ENCODE results near the gene OTOP2. TPM values are rescaled to one million over a fixed set of nuclear protein-coding genes. Genes with fewer than 3 reads are reported as not detected.

The OTOP2 gene
- total RNA-seq, 1 experiment from 2014 or later, result not detected

DNA sequence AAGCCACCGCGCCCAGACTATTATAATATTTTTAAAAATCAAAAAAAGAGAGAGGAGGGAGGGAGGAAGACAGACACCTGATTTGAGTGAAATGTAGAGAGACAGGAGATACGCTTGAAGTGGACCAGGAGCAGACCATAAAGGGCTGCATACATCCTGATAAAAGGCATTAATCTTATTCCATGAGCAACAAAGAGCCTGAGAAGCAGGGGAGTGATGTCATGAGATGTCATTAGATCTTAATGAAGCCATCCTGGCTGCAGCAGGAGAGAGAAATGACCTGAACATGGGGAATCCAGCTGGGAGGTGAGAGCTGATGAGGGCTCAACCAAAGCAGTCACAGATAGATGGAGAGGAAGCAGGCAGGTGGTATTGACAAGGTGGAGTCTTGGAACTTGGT, 53.7 kb downstream of the OTOP2 start:
- no peaks in the 10 kb centered on the region for H3K36me3 ChIP-seq (ENCODE audit: insufficient read depth, low read length, poor library complexity, severe bottlenecking)
- H3K27me3 ChIP-seq (replicated peaks; ENCODE audit: insufficient read depth, low read depth, low read length, poor library complexity), result peaks cover 5% of the 10 kb centered on the region
- H3K9me3 ChIP-seq (ENCODE audit: low read depth, low read length, poor library complexity, severe bottlenecking), result no peaks in the 10 kb centered on the region
- ChIA-PET POLR2A (ENCODE audit: low non-redundant PET) (no interaction called here), CTCF (no interaction called here)
- no peak for DNase-seq (ENCODE audit: low spot score)
- no TSS peak for BruUV-seq (replicated peaks)
- intact Hi-C loops (cut with micrococcal nuclease; ENCODE audit: unreplicated experiment), result no loop called here
- H3K4me1 ChIP-seq (ENCODE audit: insufficient read depth, low read length, poor library complexity, severe bottlenecking), result peaks cover 12% of the 10 kb centered on the region
- H3K27ac ChIP-seq (ENCODE audit: low read depth, low read length, poor library complexity, severe bottlenecking), result no peak overlapping the region
- no peak overlapping the region for H3K4me3 ChIP-seq (ENCODE audit: low read depth, low read length, poor library complexity, severe bottlenecking)
- TF ChIP-seq EZH2 (IDR thresholded peaks at IDR 0.05; ENCODE audit: borderline replicate concordance, low read depth, low read length, poor library complexity, severe bottlenecking), result no peak
- TF ChIP-seq, protein P1, sequence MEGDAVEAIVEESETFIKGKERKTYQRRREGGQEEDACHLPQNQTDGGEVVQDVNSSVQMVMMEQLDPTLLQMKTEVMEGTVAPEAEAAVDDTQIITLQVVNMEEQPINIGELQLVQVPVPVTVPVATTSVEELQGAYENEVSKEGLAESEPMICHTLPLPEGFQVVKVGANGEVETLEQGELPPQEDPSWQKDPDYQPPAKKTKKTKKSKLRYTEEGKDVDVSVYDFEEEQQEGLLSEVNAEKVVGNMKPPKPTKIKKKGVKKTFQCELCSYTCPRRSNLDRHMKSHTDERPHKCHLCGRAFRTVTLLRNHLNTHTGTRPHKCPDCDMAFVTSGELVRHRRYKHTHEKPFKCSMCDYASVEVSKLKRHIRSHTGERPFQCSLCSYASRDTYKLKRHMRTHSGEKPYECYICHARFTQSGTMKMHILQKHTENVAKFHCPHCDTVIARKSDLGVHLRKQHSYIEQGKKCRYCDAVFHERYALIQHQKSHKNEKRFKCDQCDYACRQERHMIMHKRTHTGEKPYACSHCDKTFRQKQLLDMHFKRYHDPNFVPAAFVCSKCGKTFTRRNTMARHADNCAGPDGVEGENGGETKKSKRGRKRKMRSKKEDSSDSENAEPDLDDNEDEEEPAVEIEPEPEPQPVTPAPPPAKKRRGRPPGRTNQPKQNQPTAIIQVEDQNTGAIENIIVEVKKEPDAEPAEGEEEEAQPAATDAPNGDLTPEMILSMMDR (conservative IDR thresholded peaks at IDR 0.05; ENCODE audit: low read depth, low read length), result no peak

- Histone ChIP-seq H3K27ac (ENCODE audit: low read depth, low read length, poor library complexity, severe bottlenecking) (no peak overlapping the region), H3K4me1 (ENCODE audit: insufficient read depth, low read length, poor library complexity, severe bottlenecking) (peaks cover 13% of the 10 kb centered on the region), H3K27me3 (replicated peaks; ENCODE audit: insufficient read depth, low read depth, low read length, poor library complexity) (peaks cover under 1% of the 10 kb centered on the region), H3K9me3 (ENCODE audit: low read depth, low read length, poor library complexity, severe bottlenecking) (no peaks in the 10 kb centered on the region), H3K4me3 (ENCODE audit: low read depth, low read length, poor library complexity, severe bottlenecking) (no peak overlapping the region), H3K36me3 (ENCODE audit: insufficient read depth, low read length, poor library complexity, severe bottlenecking) (no peaks in the 10 kb centered on the region)
- ChIA-PET CTCF (no interaction called here), POLR2A (ENCODE audit: low non-redundant PET) (no interaction called here)
- TF ChIP-seq, protein P1 (conservative IDR thresholded peaks at IDR 0.05; ENCODE audit: low read depth, low read length), result no peak
- TF ChIP-seq EZH2 (IDR thresholded peaks at IDR 0.05; ENCODE audit: borderline replicate concordance, low read depth, low read length, poor library complexity, severe bottlenecking), result no peak
- intact Hi-C loops (cut with micrococcal nuclease; ENCODE audit: unreplicated experiment), result no loop called here
- BruUV-seq (replicated peaks), result no TSS peak
- DNase-seq (ENCODE audit: low spot score), result no peak
These were observed 54.2 kb downstream of the OTOP2 start for GRCh38 chr17:74978240-74978639.

DNA sequence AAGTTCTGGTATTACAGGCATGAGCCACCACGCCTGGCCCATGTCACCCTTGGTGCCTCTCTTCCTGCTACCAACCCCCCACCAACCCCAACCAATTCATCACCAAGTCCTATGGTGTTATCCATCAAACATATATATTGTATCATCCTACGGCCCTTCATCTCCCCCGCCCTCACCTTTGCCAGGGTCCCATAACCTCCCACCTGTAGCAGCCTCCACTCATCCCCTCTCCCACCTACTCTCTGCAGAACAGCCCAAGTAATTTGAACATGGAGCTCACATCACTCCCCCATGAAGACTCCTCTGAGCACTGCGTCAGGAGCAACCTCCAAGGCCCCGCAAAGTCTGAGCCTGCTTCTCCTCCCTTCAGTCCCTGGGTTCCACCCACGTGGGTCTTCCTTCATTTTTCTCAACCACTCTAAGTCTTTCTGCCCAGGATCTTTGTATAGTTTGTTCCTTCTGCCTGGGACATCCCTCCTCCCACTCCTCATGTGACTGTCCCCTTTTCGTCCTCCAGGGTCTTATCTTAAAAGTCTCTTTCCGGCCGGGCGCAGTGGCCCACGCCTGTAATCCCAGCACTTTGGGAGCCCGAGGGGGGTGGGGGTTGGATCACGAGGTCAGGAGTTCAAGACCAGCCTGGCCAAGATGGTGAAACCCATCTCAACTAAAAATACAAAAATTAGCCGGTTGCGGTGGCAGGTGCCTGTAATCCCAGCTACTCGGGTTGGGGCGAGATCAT, 55.5 kb downstream of the OTOP2 start:
- BruUV-seq (replicated peaks), result no TSS peak
- no peak for DNase-seq (ENCODE audit: low spot score)
- H3K9me3 ChIP-seq (ENCODE audit: low read depth, low read length, poor library complexity, severe bottlenecking), result no peaks in the 10 kb centered on the region
- TF ChIP-seq, protein P1 (conservative IDR thresholded peaks at IDR 0.05; ENCODE audit: low read depth, low read length), result no peak
- no peak for TF ChIP-seq EZH2 (IDR thresholded peaks at IDR 0.05; ENCODE audit: borderline replicate concordance, low read depth, low read length, poor library complexity, severe bottlenecking)
- no peak overlapping the region for H3K4me3 ChIP-seq (ENCODE audit: low read depth, low read length, poor library complexity, severe bottlenecking)
- ChIA-PET POLR2A (ENCODE audit: low non-redundant PET) (interaction anchor here (0.6 kb wide), 1 partner anchor 33 kb away, joined by 3 read pairs; no protein-coding TSS in a partner anchor), CTCF (interaction anchor here (0.5 kb wide), 2 partner anchors 189 to 638 kb away, joined by 4 to 6 read pairs; no protein-coding TSS in a partner anchor)
- no peaks in the 10 kb centered on the region for H3K27me3 ChIP-seq (replicated peaks; ENCODE audit: insufficient read depth, low read depth, low read length, poor library complexity)
- no peaks in the 10 kb centered on the region for H3K36me3 ChIP-seq (ENCODE audit: insufficient read depth, low read length, poor library complexity, severe bottlenecking)
- H3K27ac ChIP-seq (ENCODE audit: low read depth, low read length, poor library complexity, severe bottlenecking), result no peak overlapping the region
- intact Hi-C loops (cut with micrococcal nuclease; ENCODE audit: unreplicated experiment), result no loop called here
- peaks cover 13% of the 10 kb centered on the region for H3K4me1 ChIP-seq (ENCODE audit: insufficient read depth, low read length, poor library complexity, severe bottlenecking)

Data from A673 (cell line).